ENCODE measurements around the gene OR4F15. TPM values are rescaled to one million over a fixed set of nuclear protein-coding genes. Genes with fewer than 3 reads are reported as not detected.

OR4F15 gene
- total and polyA plus RNA-seq, 2 of the 13 experiments (the other 11 are each of a cell fraction or from before 2014, with no cell fraction given), result not detected

DNA sequence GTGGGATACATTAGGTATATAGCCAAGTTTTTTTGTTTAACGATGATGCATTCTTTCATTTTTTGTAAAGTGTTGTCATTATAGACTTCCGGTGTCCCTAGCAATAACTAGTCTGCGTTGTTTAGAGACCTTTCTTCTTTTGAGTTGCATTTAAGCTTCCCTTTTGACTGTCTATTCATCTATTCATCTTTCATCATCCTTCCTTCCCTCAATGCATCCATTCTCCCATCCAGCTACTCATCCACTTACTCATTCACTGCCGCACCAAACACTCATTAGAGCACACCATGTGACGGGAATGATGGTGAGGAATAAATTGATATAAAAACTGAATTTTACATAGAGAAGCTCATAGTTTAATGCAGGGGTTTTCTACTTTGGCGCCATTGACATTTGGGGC, 32.9 kb downstream of the OR4F15 start (continued):
- TF ChIP-seq, protein P1, sequence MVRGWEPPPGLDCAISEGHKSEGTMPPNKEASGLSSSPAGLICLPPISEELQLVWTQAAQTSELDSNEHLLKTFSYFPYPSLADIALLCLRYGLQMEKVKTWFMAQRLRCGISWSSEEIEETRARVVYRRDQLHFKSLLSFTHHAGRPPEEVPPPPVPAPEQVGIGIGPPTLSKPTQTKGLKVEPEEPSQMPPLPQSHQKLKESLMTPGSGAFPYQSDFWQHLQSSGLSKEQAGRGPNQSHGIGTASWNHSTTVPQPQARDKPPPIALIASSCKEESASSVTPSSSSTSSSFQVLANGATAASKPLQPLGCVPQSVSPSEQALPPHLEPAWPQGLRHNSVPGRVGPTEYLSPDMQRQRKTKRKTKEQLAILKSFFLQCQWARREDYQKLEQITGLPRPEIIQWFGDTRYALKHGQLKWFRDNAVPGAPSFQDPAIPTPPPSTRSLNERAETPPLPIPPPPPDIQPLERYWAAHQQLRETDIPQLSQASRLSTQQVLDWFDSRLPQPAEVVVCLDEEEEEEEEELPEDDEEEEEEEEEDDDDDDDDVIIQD (CRISPR knock-in tag; IDR thresholded peaks at IDR 0.05; ENCODE audit: low read depth), result no peak
- TF ChIP-seq, protein P2, sequence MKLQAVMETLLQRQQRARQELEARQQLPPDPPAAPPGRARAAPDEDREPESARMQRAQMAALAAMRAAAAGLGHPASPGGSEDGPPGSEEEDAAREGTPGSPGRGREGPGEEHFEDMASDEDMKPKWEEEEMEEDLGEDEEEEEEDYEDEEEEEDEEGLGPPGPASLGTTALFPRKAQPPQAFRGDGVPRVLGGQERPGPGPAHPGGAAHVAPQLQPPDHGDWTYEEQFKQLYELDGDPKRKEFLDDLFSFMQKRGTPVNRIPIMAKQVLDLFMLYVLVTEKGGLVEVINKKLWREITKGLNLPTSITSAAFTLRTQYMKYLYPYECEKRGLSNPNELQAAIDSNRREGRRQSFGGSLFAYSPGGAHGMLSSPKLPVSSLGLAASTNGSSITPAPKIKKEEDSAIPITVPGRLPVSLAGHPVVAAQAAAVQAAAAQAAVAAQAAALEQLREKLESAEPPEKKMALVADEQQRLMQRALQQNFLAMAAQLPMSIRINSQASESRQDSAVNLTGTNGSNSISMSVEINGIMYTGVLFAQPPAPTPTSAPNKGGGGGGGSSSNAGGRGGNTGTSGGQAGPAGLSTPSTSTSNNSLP (IDR thresholded peaks at IDR 0.05; ENCODE audit: low read depth, low read length), result no peak
- no peak for TF ChIP-seq ZNF703 (CRISPR knock-in tag; IDR thresholded peaks at IDR 0.05; ENCODE audit: borderline replicate concordance)
- TF ChIP-seq, protein P3, sequence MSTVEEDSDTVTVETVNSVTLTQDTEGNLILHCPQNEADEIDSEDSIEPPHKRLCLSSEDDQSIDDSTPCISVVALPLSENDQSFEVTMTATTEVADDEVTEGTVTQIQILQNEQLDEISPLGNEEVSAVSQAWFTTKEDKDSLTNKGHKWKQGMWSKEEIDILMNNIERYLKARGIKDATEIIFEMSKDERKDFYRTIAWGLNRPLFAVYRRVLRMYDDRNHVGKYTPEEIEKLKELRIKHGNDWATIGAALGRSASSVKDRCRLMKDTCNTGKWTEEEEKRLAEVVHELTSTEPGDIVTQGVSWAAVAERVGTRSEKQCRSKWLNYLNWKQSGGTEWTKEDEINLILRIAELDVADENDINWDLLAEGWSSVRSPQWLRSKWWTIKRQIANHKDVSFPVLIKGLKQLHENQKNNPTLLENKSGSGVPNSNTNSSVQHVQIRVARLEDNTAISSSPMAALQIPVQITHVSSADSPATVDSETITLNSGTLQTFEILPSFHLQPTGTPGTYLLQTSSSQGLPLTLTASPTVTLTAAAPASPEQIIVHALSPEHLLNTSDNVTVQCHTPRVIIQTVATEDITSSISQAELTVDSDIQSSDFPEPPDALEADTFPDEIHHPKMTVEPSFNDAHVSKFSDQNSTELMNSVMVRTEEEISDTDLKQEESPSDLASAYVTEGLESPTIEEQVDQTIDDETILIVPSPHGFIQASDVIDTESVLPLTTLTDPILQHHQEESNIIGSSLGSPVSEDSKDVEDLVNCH (CRISPR knock-in tag; IDR thresholded peaks at IDR 0.05), result no peak

DNA sequence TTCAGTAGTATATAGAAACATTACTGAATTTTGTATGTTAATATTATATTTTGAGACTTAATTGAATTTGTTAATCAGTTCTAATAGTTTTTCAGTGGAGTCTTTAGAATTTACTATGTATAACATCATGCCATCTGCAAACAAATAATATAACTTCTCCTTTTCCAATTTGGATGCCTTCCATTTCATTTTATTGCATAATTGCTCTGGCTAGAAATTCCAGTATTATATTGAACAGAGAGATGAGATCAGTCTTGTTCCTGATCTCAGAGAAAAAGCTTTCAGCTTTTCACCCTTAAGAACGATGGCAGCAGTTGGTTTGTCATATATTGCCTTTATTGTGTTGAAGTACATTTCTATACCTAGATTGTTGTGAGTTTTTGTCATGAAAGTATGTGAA, 40.4 kb downstream of the OR4F15 start:
- H3K9me3 ChIP-seq (ENCODE audit: low read length), result no peaks in the 10 kb centered on the region
- H3K9ac ChIP-seq (ENCODE audit: insufficient read depth, low read depth, low read length), result no peak overlapping the region
- H2AFZ ChIP-seq (ENCODE audit: low read length), result no peak overlapping the region
- no peak overlapping the region for H3K27ac ChIP-seq (ENCODE audit: extremely low read length, insufficient read depth, low read length)
- POLR2A ChIA-PET, result no interaction called here
- no peaks in the 10 kb centered on the region for H3K79me2 ChIP-seq (ENCODE audit: insufficient read depth, low read length)
- H3K4me1 ChIP-seq (ENCODE audit: insufficient read depth, low read length), result no peaks in the 10 kb centered on the region
- CTCF ChIA-PET (ENCODE audit: low intra/inter-chr PET ratio, low total read pairs), result no interaction called here
- FAIRE-seq (no peak), ATAC-seq (no peak), DNase-seq (ENCODE audit: low spot score) (no peak)
- WGBS (ENCODE audit: low lambda C conversion rate), result 0% methylated on average over 1 of the region's 1 CpG
- no peaks in the 10 kb centered on the region for H3K36me3 ChIP-seq (replicated peaks in 1 of 2; ENCODE audit: control insufficient read depth in 1 of 2, insufficient read depth in 2 of 2, low read length in 2 of 2)
- in situ Hi-C loops (cut with HindIII; ENCODE audit: extremely low pct_ligation_motif_present, low pct_unique_long_range_greater_than_20kb) (no loop called here), intact Hi-C loops (cut with micrococcal nuclease; ENCODE audit: unreplicated experiment) (no loop called here)
- no peaks in the 10 kb centered on the region for H4K20me1 ChIP-seq (ENCODE audit: insufficient read depth, low read length)
- BruUV-seq (replicated peaks), result no TSS peak
- TF ChIP-seq ZNF431 (CRISPR knock-in tag; IDR thresholded peaks at IDR 0.05; ENCODE audit: borderline replicate concordance, low read depth) (no peak), NONO (IDR thresholded peaks at IDR 0.05) (no peak), NONO (CRISPR knock-in tag; conservative IDR thresholded peaks at IDR 0.05) (no peak), ZNF703 (CRISPR knock-in tag; IDR thresholded peaks at IDR 0.05; ENCODE audit: borderline replicate concordance) (no peak), ZNF205 (CRISPR knock-in tag; IDR thresholded peaks at IDR 0.05) (no peak)
- TF ChIP-seq, protein P4, sequence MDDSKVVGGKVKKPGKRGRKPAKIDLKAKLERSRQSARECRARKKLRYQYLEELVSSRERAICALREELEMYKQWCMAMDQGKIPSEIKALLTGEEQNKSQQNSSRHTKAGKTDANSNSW (CRISPR knock-in tag; IDR thresholded peaks at IDR 0.05; ENCODE audit: borderline replicate concordance), result no peak
- H3K4me3 ChIP-seq (replicated peaks in 1 of 3; ENCODE audit: insufficient read depth in 1 of 3, low read depth in 2 of 3, low read length in 3 of 3), result no peak overlapping the region
- no peak overlapping the region for H3K4me2 ChIP-seq (ENCODE audit: low read depth, low read length)
- no peaks in the 10 kb centered on the region for H3K27me3 ChIP-seq (ENCODE audit: control insufficient read depth in 1 of 2, insufficient read depth in 2 of 2, low read length in 2 of 2)

All from HepG2 (cell line).